ENCODE measurements around the gene OR8G5.

Gene OR8G5

GRCh38 chr11:124294687-124295086 is 38.5 kb downstream of the OR8G5 start:
- no peak for DNase-seq

- DNase-seq: no peak
These were observed 39.8 kb downstream of the OR8G5 start for GRCh38 chr11:124296016-124296415.

- peak; percentile 37 for DNase-seq
These were observed 41.7 kb downstream of the OR8G5 start for GRCh38 chr11:124297921-124298320.

- DNase-seq: peak; percentile 28
These were observed 45.4 kb downstream of the OR8G5 start for GRCh38 chr11:124301548-124301947.

GRCh38 chr11:124302347-124303125 is 46.4 kb downstream of the OR8G5 start:
- DNase-seq: no peak

- DNase-seq: no peak
These were observed 50.9 kb downstream of the OR8G5 start for GRCh38 chr11:124307093-124307492.

- DNase-seq: no peak
These were observed 54.5 kb downstream of the OR8G5 start for GRCh38 chr11:124310721-124311120.

GRCh38 chr11:124311269-124311668 is 55.1 kb downstream of the OR8G5 start:
- no peak for DNase-seq

GRCh38 chr11:124311670-124312069 is 55.5 kb downstream of the OR8G5 start:
- DNase-seq: no peak

GRCh38 chr11:124313131-124313530 is 57.0 kb downstream of the OR8G5 start:
- no peak for DNase-seq

- no peak for DNase-seq
These were observed 57.7 kb downstream of the OR8G5 start, which contains the start of gene OR8D1 for GRCh38 chr11:124313849-124314248. TSS of gene OR8D1 (minus strand) at chr11:124313949. CDS start at chr11:124310766, 3,183 bp downstream.

- DNase-seq: peak; percentile 57
These were observed 58.9 kb downstream of the OR8G5 start for GRCh38 chr11:124315052-124315451.

All from EL (cell line).